Left lung (tissue), 10 donors: ENCODE results near the gene ECHDC1. TPM values are rescaled to one million over a fixed set of nuclear protein-coding genes. Genes with fewer than 3 reads are reported as not detected.
A peak's percentile ranks its signal among the peaks of the same experiment; 100 is the strongest.

Experiments
- ATAC-seq: fragments of 200-7000 bp; cut with Tn5 transposase; one replicate; pipeline ENCODE4 v1.9.1; 2020; ENCODE audit warnings: moderate library complexity
- DNase-seq, 4 donors: peaks; one replicate each; pipeline ENCODE4 v3.0.0-alpha.2; 2013 to 2020
- H3K27ac ChIP-seq, 2 donors: fragments of 200-600 bp; sonication (generic) in 1 of 2; one replicate each; pipeline versions ENCODE4 v1.5.0 to v1.8.0; 2020 to 2021
- H3K27me3 ChIP-seq, 2 donors: fragments of 200-600 bp; sonication (generic) in 1 of 2; one replicate each; pipeline versions ENCODE4 v1.5.0 to v1.8.0; 2020 to 2021
- H3K36me3 ChIP-seq, 2 donors: fragments of 200-600 bp; sonication (generic) in 1 of 2; one replicate each; pipeline versions ENCODE4 v1.5.0 to v1.8.0; 2020 to 2021
- H3K4me1 ChIP-seq, 2 donors: fragments of 200-600 bp; one replicate each; pipeline ENCODE4 v1.8.0; 2021
- H3K4me3 ChIP-seq, 2 donors: fragments of 200-600 bp; sonication (generic) in 1 of 2; one replicate each; pipeline versions ENCODE4 v1.5.0 to v1.8.0; 2020 to 2021; ENCODE audit warnings: mild to moderate bottlenecking in 1 of 2
- H3K9me3 ChIP-seq, 2 donors: fragments of 200-600 bp; sonication (generic) in 1 of 2; one replicate each; pipeline versions ENCODE4 v1.5.0 to v1.8.0; 2020 to 2021
- intact Hi-C, 2 donors: fragments of 100-400 bp; cut with DNase I; formaldehyde crosslinking; loops; one replicate each; pipeline versions ENCODE4 v1.11.2 to v1.14.2; 2022
- polyA plus RNA-seq, 6 donors: library from polyadenylated mRNA; unstranded; fragments of 120-200 nt; gene quantifications; one replicate each; pipeline ENCODE4 v1.2.1, GENCODE V29; 2013; ENCODE audit not compliant: insufficient read length in 6 of 6
- total RNA-seq, 2 donors: library from RNA; stranded (reverse); fragmentation: NEBNext Ultra II Directional; extraction: Animal tissue kit (Norgen Biotek cat#: 25700); gene quantifications; one replicate each; pipeline ENCODE4 v1.2.1, GENCODE V29; 2021
- TF ChIP-seq, protein P1 (sequence below), 2 donors: fragments of 200-600 bp; sonication (generic) in 1 of 2; IDR thresholded peaks; one replicate each; pipeline versions ENCODE4 v1.5.0 to v1.8.0; 2021; ENCODE audit warnings: antibody characterized with exemption in 2 of 2
- donor health status: DM: no; HTN: yes; CAD: no.
- donor health status: DM: no; HTN: no; CAD: no.

The ECHDC1 gene
- total and polyA plus RNA-seq, 8 donors: 65.9 to 88.2 (median 81.0) TPM

- TF ChIP-seq, protein P1, sequence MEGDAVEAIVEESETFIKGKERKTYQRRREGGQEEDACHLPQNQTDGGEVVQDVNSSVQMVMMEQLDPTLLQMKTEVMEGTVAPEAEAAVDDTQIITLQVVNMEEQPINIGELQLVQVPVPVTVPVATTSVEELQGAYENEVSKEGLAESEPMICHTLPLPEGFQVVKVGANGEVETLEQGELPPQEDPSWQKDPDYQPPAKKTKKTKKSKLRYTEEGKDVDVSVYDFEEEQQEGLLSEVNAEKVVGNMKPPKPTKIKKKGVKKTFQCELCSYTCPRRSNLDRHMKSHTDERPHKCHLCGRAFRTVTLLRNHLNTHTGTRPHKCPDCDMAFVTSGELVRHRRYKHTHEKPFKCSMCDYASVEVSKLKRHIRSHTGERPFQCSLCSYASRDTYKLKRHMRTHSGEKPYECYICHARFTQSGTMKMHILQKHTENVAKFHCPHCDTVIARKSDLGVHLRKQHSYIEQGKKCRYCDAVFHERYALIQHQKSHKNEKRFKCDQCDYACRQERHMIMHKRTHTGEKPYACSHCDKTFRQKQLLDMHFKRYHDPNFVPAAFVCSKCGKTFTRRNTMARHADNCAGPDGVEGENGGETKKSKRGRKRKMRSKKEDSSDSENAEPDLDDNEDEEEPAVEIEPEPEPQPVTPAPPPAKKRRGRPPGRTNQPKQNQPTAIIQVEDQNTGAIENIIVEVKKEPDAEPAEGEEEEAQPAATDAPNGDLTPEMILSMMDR (IDR thresholded peaks at IDR 0.05): no peak
- intact Hi-C loops: no loop called here
- DNase-seq (no peak), ATAC-seq (no peak)
- peaks cover 3 to 53% of the 10 kb centered on the region in 2 donors for H3K4me1 ChIP-seq
- H3K27me3 ChIP-seq: no peaks in the 10 kb centered on the region
- no peaks in the 10 kb centered on the region for H3K36me3 ChIP-seq
- H3K9me3 ChIP-seq: no peaks in the 10 kb centered on the region
- no peak overlapping the region for H3K4me3 ChIP-seq
- no peak overlapping the region for H3K27ac ChIP-seq
Observed at GRCh38 chr6:127273499-127273898, 69.9 kb downstream of the ECHDC1 start.

DNA sequence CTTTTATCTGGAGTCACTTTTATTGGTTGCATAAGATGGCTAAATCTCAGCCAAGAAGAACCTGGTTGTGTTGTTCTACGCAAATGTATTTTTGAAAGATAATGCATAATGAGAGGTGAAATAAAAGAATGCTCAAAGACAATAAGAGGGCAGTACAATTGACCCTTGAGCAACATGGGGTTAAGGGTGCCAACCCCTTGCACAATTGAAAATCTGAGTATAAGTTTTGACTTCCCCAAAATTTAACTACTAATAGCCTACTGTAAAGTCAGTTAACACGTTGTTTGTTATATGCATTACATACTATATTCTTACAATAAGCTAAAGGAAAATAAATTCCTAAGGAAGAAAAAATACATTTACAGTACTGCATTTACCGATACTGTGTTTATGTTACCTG lies 70.8 kb downstream of the ECHDC1 start:
- Histone ChIP-seq H3K9me3 (no peaks in the 10 kb centered on the region), H3K27ac (no peak overlapping the region), H3K4me3 (no peak overlapping the region), H3K27me3 (no peaks in the 10 kb centered on the region), H3K4me1 (peaks cover 3 to 52% of the 10 kb centered on the region in 2 donors), H3K36me3 (no peaks in the 10 kb centered on the region)
- TF ChIP-seq, protein P1 (IDR thresholded peaks at IDR 0.05): no peak
- ATAC-seq (no peak), DNase-seq (no peak)
- intact Hi-C loops: no loop called here

GRCh38 chr6:127267646-127268625 lies 75.5 kb downstream of the ECHDC1 start:
- intact Hi-C loops: no loop called here
- no peaks in the 10 kb centered on the region for H3K27me3 ChIP-seq
- peaks cover 3 to 49% of the 10 kb centered on the region in 2 donors for H3K4me1 ChIP-seq
- H3K9me3 ChIP-seq: no peaks in the 10 kb centered on the region
- H3K36me3 ChIP-seq: no peaks in the 10 kb centered on the region
- H3K27ac ChIP-seq: peak overlapping the region; percentile 99 to 100
- peak overlapping the region; percentile 70 to 82 for H3K4me3 ChIP-seq
- DNase-seq (peak in 1 of 4 donors; percentile 40), ATAC-seq (peak; percentile 2)
- TF ChIP-seq, protein P1 (IDR thresholded peaks at IDR 0.05): no peak

GRCh38 chr6:127266892-127267645 lies 76.3 kb downstream of the ECHDC1 start:
- no peaks in the 10 kb centered on the region for H3K36me3 ChIP-seq
- ATAC-seq (peak; percentile 85), DNase-seq (peak; percentile 64 to 92 (median 74))
- H3K27ac ChIP-seq: peak overlapping the region; percentile 99 to 100
- intact Hi-C loops: no loop called here
- peaks cover 3 to 40% of the 10 kb centered on the region in 2 donors for H3K4me1 ChIP-seq
- H3K27me3 ChIP-seq: no peaks in the 10 kb centered on the region
- H3K9me3 ChIP-seq: no peaks in the 10 kb centered on the region
- H3K4me3 ChIP-seq: peak overlapping the region; percentile 70 to 82
- TF ChIP-seq, protein P1 (IDR thresholded peaks at IDR 0.05): no peak
